Measurements from ENCODE around the gene CLSTN1. TPM values are rescaled to one million over a fixed set of nuclear protein-coding genes. Genes with fewer than 3 reads are reported as not detected.

The CLSTN1 gene
- polyA plus RNA-seq, 1 experiment, result 34.3 TPM

DNA sequence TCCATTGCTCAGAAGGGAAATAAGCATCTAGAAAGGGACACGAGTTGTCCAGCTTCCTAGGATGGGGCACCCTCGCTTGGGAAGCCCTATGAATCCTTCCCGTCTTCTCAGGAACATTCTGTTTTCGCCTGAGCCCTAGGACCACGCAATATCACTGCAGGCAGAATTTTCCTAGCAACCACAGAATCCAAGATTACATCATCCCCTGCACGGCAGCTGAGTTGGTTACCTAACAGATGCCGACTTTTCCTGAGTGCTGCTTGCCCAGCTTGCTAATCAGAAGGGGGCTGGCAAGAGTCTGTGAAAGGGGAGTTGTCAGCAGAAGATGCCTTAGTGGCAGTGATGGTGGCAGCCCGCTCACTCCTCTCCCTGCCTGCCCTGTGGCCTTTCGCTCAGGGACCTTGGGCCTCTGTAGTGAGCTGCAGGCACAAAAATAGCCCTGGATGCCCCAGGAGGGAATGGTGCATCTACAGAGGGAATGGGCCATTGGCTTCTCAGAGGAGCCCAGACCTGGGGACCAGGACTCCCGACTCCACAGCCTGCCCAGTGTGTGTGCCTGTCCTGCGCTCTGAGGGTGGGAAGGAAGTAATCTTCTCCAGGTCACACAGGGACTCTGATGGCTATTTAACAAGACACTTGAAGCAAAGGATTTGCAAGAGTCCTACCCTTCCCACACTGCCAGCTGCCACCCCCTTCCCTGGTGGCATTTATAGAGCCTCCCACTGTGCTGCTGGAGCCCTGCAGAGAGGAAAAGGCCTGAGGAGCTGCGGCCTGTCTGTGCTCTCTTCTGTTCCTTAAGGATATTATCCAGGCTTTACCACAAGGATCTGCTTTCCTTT is 28.9 kb upstream of the CLSTN1 start:
- H3K4me3 ChIP-seq (ENCODE audit: low read depth, low read length), result no peak overlapping the region
- POLR2A ChIA-PET, result no interaction called here
- TF ChIP-seq, protein P1, sequence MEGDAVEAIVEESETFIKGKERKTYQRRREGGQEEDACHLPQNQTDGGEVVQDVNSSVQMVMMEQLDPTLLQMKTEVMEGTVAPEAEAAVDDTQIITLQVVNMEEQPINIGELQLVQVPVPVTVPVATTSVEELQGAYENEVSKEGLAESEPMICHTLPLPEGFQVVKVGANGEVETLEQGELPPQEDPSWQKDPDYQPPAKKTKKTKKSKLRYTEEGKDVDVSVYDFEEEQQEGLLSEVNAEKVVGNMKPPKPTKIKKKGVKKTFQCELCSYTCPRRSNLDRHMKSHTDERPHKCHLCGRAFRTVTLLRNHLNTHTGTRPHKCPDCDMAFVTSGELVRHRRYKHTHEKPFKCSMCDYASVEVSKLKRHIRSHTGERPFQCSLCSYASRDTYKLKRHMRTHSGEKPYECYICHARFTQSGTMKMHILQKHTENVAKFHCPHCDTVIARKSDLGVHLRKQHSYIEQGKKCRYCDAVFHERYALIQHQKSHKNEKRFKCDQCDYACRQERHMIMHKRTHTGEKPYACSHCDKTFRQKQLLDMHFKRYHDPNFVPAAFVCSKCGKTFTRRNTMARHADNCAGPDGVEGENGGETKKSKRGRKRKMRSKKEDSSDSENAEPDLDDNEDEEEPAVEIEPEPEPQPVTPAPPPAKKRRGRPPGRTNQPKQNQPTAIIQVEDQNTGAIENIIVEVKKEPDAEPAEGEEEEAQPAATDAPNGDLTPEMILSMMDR (IDR thresholded peaks at IDR 0.05; ENCODE audit: insufficient read depth, low read depth, low read length), result no peak
- CTCF ChIA-PET, result interaction anchor here (1.8 kb wide), 1 partner anchor 226 kb away, joined by 9 read pairs; no protein-coding TSS in a partner anchor
- no peaks in the 10 kb centered on the region for H3K36me3 ChIP-seq (ENCODE audit: control insufficient read depth, insufficient read depth, low read length)
- peak; percentile 60 for DNase-seq (ENCODE audit: low read depth)
- no peaks in the 10 kb centered on the region for H3K27me3 ChIP-seq (ENCODE audit: control insufficient read depth, insufficient read depth, low read length)

DNA sequence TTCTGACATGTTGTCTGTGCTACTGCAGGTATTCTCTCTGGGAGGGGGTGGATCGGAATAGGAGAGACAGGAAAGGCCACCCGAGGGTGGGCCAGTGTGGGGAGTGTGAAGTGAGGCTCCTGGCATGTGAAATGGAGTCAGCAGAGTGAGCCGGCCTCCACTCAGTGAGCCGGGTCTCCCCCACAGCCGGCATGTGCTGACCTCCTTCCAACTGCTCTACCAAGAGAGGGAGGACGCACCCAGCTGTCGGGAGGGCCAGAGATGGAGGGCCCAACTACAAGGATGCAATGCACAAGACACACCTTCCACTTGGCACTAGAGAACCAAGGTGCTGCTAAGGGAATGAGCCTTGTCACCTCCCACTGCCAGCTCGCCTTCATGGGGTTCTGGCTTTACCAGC is 28.2 kb upstream of the CLSTN1 start:
- no peaks in the 10 kb centered on the region for H3K27me3 ChIP-seq (ENCODE audit: control insufficient read depth, insufficient read depth, low read length)
- no peak overlapping the region for H3K4me3 ChIP-seq (ENCODE audit: low read depth, low read length)
- TF ChIP-seq, protein P1 (IDR thresholded peaks at IDR 0.05; ENCODE audit: insufficient read depth, low read depth, low read length), result no peak
- POLR2A ChIA-PET, result no interaction called here
- no peak for DNase-seq (ENCODE audit: low read depth)
- CTCF ChIA-PET, result interaction anchor here (1.8 kb wide), 1 partner anchor 225 kb away, joined by 9 read pairs; no protein-coding TSS in a partner anchor
- no peaks in the 10 kb centered on the region for H3K36me3 ChIP-seq (ENCODE audit: control insufficient read depth, insufficient read depth, low read length)

DNA sequence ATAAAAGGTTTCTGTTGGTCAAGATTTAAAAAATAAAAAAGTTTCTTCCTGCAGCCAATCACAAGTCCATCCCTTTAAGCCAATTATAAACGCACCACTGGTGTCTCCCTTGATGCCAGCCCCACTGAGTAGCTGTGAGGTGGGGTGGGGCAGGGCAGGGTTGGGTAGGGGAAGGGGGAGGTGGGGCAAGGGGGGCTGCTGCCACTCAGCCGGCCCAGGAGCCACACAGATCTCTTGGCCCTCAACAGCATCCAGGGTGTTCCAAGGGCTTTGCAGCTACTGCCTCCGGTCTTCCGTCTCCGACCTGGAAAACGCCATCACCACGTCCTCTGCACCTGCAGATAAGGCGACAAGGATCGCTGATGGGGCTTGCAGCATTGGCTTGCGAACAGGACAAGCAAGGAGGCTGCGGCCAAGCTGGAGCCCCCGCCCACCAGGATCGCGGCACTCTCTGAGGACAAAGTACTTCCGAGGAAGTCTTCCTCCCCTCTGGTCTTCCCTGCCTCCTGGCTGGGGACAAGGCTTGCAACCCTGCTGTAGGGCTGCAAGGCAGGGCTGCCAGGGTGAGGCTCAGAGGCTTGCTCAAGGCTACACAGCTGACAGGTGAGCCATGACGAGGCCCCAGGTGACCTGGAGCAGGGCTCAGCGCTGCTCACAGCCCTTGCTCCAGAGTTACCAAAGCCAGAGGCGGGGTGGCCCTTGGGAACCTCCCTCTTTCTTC is 26.8 kb upstream of the CLSTN1 start:
- TF ChIP-seq, protein P1 (IDR thresholded peaks at IDR 0.05; ENCODE audit: insufficient read depth, low read depth, low read length), result no peak
- ChIA-PET CTCF (interaction anchor here (1.0 to 1.3 kb wide), 2 partner anchors 13 to 15 kb away, joined by 3 read pairs; no protein-coding TSS in a partner anchor), POLR2A (no interaction called here)
- Histone ChIP-seq H3K27me3 (ENCODE audit: control insufficient read depth, insufficient read depth, low read length) (no peaks in the 10 kb centered on the region), H3K36me3 (ENCODE audit: control insufficient read depth, insufficient read depth, low read length) (no peaks in the 10 kb centered on the region), H3K4me3 (ENCODE audit: low read depth, low read length) (no peak overlapping the region)
- DNase-seq (ENCODE audit: low read depth), result no peak

DNA sequence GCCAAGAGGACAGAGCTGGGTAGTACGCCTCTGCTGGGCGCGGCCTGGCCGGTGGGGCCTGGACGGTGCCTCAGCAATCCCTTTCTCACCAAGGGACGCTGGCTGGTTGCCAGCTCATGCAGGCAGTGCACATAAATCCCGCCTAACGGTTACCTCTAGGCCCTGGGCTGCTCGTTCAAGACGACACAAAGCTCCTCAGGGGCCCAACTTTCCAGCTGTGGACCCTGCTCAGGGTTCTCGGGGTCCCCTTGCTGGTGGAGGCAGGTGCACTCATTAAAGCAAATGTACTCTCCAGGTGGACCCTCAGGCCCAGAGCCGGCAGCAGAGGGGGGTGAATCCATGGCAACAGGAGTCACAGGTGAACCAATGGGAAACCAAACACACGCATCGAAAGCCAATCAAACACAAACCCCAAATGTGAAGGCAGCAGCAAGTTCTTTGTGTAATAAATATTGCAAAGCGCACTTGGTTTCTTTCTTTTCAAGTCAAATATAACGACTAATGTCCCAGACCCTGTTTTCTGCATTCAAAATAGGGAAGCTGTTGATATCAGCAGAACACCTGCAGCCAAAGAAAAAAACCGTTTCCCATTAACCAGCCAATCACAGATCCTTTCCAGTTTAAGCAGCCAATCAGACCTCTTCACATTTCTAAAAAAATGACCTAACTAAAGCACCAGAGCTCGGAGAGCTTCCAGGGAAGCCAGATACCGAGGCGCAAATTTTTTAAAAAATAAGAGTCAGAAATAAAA is 26.1 kb upstream of the CLSTN1 start:
- no peak for DNase-seq (ENCODE audit: low read depth)
- H3K36me3 ChIP-seq (ENCODE audit: control insufficient read depth, insufficient read depth, low read length), result no peaks in the 10 kb centered on the region
- ChIA-PET POLR2A (interaction anchor here (0.6 kb wide), 1 partner anchor 17 kb away, joined by 3 read pairs; no protein-coding TSS in a partner anchor), CTCF (interaction anchor here (1.0 to 1.9 kb wide), 4 partner anchors 14 to 24 kb away, joined by 3 to 5 read pairs (median 3); no protein-coding TSS in a partner anchor)
- no peaks in the 10 kb centered on the region for H3K27me3 ChIP-seq (ENCODE audit: control insufficient read depth, insufficient read depth, low read length)
- TF ChIP-seq, protein P1 (IDR thresholded peaks at IDR 0.05; ENCODE audit: insufficient read depth, low read depth, low read length), result no peak
- no peak overlapping the region for H3K4me3 ChIP-seq (ENCODE audit: low read depth, low read length)
